Panc1 (cell line): ENCODE measurements around the gene BICDL2.

Experiments used
- POLR2AphosphoS5 ChIP-seq: IDR thresholded peaks from 2 replicates; pipeline ENCODE4 v1.6.1; 2012; ENCODE audit warnings: mild to moderate bottlenecking, low read depth, low read length, moderate library complexity
- TF ChIP-seq, protein P1 (sequence below), 2 experiments: IDR thresholded peaks; 2 replicates each; pipeline ENCODE4 v1.6.1; 2011 to 2012; ENCODE audit warnings: low read depth in 2 of 2, control low read depth in 1 of 2, low read length in 1 of 2, mild to moderate bottlenecking in 1 of 2, moderate library complexity in 1 of 2; ENCODE audit not compliant: insufficient read depth in 1 of 2
- TF ChIP-seq, protein P2 (sequence below): fragments of 450-650 bp; IDR thresholded peaks from 2 replicates; pipeline ENCODE4 v1.5.1; 2017; ENCODE audit warnings: mild to moderate bottlenecking

DNA sequence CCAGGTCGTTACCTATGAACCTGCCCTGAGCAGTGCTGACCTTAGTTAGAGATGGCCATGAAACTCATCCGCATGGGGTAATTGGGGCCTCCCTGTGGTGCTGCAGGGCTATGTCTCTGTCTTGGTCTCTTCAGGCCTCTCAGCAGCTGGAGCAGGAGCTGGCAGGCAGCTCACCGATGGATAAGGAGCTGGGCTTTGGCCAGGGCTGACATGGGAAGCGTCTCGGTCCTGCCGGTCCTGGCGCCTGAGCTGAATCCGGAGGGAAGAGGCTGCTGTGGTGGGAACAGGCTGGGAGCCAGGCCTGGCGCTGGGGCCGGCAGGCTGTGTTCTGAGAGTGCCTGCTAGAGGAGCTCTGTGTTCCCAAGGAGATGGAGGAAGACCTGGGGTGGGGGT, 38.8 kb upstream of the BICDL2 start:
- TF ChIP-seq, protein P1, sequence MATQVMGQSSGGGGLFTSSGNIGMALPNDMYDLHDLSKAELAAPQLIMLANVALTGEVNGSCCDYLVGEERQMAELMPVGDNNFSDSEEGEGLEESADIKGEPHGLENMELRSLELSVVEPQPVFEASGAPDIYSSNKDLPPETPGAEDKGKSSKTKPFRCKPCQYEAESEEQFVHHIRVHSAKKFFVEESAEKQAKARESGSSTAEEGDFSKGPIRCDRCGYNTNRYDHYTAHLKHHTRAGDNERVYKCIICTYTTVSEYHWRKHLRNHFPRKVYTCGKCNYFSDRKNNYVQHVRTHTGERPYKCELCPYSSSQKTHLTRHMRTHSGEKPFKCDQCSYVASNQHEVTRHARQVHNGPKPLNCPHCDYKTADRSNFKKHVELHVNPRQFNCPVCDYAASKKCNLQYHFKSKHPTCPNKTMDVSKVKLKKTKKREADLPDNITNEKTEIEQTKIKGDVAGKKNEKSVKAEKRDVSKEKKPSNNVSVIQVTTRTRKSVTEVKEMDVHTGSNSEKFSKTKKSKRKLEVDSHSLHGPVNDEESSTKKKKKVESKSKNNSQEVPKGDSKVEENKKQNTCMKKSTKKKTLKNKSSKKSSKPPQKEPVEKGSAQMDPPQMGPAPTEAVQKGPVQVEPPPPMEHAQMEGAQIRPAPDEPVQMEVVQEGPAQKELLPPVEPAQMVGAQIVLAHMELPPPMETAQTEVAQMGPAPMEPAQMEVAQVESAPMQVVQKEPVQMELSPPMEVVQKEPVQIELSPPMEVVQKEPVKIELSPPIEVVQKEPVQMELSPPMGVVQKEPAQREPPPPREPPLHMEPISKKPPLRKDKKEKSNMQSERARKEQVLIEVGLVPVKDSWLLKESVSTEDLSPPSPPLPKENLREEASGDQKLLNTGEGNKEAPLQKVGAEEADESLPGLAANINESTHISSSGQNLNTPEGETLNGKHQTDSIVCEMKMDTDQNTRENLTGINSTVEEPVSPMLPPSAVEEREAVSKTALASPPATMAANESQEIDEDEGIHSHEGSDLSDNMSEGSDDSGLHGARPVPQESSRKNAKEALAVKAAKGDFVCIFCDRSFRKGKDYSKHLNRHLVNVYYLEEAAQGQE (IDR thresholded peaks at IDR 0.05; ENCODE audit: insufficient read depth in 1 of 2, low read depth in 2 of 2, low read length in 1 of 2): no peak
- TF ChIP-seq, protein P2, sequence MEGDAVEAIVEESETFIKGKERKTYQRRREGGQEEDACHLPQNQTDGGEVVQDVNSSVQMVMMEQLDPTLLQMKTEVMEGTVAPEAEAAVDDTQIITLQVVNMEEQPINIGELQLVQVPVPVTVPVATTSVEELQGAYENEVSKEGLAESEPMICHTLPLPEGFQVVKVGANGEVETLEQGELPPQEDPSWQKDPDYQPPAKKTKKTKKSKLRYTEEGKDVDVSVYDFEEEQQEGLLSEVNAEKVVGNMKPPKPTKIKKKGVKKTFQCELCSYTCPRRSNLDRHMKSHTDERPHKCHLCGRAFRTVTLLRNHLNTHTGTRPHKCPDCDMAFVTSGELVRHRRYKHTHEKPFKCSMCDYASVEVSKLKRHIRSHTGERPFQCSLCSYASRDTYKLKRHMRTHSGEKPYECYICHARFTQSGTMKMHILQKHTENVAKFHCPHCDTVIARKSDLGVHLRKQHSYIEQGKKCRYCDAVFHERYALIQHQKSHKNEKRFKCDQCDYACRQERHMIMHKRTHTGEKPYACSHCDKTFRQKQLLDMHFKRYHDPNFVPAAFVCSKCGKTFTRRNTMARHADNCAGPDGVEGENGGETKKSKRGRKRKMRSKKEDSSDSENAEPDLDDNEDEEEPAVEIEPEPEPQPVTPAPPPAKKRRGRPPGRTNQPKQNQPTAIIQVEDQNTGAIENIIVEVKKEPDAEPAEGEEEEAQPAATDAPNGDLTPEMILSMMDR: no peak
- TF ChIP-seq POLR2AphosphoS5: no peak
